Suprapubic skin (tissue), 4 donors: ENCODE results near the gene GRID1. TPM values are rescaled to one million over a fixed set of nuclear protein-coding genes. Genes with fewer than 3 reads are reported as not detected.

ENCODE experiments used
- DNase-seq, 2 donors: peaks; one replicate each; pipeline ENCODE4 v3.0.0-alpha.2; 2019; ENCODE audit warnings: low spot score in 2 of 2
- H3K27ac ChIP-seq: fragments of 200-600 bp; sonication (generic); one replicate; pipeline ENCODE4 v1.5.1; 2019
- H3K27me3 ChIP-seq: fragments of 200-600 bp; sonication (generic); one replicate; pipeline ENCODE4 v1.5.1; 2019
- H3K36me3 ChIP-seq: fragments of 200-600 bp; sonication (generic); one replicate; pipeline ENCODE4 v1.5.1; 2019
- H3K4me1 ChIP-seq: fragments of 200-600 bp; sonication (generic); one replicate; pipeline ENCODE4 v1.5.1; 2019
- H3K4me3 ChIP-seq: fragments of 200-600 bp; sonication (generic); one replicate; pipeline ENCODE4 v1.5.1; 2019; ENCODE audit warnings: mild to moderate bottlenecking
- H3K9me3 ChIP-seq: fragments of 200-600 bp; sonication (generic); one replicate; pipeline ENCODE4 v1.5.1; 2019
- CTCF ChIP-seq, 2 donors: fragments of 200-600 bp in 1 of 2; fragments of 450-650 bp in 1 of 2; sonication (generic) in 1 of 2; IDR thresholded peaks; one replicate each; pipeline ENCODE4 v1.5.1; 2016 to 2019; ENCODE audit warnings: antibody characterized with exemption in 2 of 2, mild to moderate bottlenecking in 1 of 2, moderate library complexity in 1 of 2
- EP300 ChIP-seq: sonication (generic); formaldehyde crosslinking; IDR thresholded peaks from one replicate; pipeline ENCODE4 v1.6.1; 2017; ENCODE audit warnings: antibody characterized with exemption
- POLR2A ChIP-seq, 2 donors: fragments of 450-650 bp; IDR thresholded peaks; one replicate each; pipeline ENCODE4 v1.6.1; 2017; ENCODE audit warnings: antibody characterized with exemption in 2 of 2, mild to moderate bottlenecking in 2 of 2, moderate library complexity in 2 of 2
- POLR2AphosphoS5 ChIP-seq, 3 donors: sonication (generic); formaldehyde crosslinking; IDR thresholded peaks; one replicate each; pipeline ENCODE4 v1.6.1; 2017; ENCODE audit warnings: antibody characterized with exemption in 3 of 3
- WGBS: methylation state at CpG from one replicate; pipeline ENCODE4 v1.1.5; 2018; 5-methylcytosine and 5-hydroxymethylcytosine counted together
- total RNA-seq, 4 donors: library from RNA; depleted of rRNA; stranded (reverse); fragments of >200 nt; gene quantifications; one replicate each; pipeline ENCODE4 v1.1.0, GENCODE V29; 2016

GRID1 gene
- total RNA-seq, 4 donors from 2014 or later: 1.8 to 3.1 (median 2.4) TPM

- no peak for DNase-seq
- TF ChIP-seq CTCF (IDR thresholded peaks at IDR 0.05): no peak
- no peak for TF ChIP-seq POLR2AphosphoS5 (IDR thresholded peaks at IDR 0.05)
- no peak for TF ChIP-seq POLR2A (IDR thresholded peaks at IDR 0.05)
- no peak for TF ChIP-seq EP300
- Histone ChIP-seq H3K4me1 (no peaks in the 10 kb centered on the region), H3K4me3 (no peak overlapping the region), H3K36me3 (no peaks in the 10 kb centered on the region), H3K9me3 (no peaks in the 10 kb centered on the region), H3K27me3 (no peaks in the 10 kb centered on the region), H3K27ac (no peak overlapping the region)
- WGBS: 86% methylated on average over 1 of the region's 1 CpG
Measured at GRCh38 chr10:85696893-85697292, 669.7 kb downstream of the GRID1 start.

DNA sequence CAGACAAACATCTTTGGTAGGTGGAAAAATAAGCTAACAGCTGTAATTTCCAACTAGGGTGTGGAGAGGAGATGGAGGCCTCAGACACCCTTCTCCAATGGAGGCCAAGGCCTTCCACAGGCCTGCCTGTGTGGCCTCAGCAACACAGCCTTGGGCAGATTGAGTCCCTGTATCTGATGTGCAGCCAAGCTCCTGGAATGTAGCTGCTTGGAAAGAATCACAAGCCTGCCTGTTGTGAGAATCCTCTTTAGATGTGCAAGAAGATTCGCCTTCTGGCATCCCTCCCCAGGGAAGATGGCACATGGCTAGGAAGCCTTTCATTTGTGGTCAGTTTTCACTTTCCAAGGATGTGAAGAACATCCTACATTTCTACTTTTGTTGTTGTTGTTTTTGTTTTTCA lies 684.0 kb downstream of the GRID1 start:
- TF ChIP-seq EP300: no peak
- TF ChIP-seq POLR2AphosphoS5 (IDR thresholded peaks at IDR 0.05): no peak
- no peak for TF ChIP-seq CTCF (IDR thresholded peaks at IDR 0.05)
- no peak for TF ChIP-seq POLR2A (IDR thresholded peaks at IDR 0.05)
- H3K9me3 ChIP-seq: no peaks in the 10 kb centered on the region
- WGBS: 70% methylated on average over 1 of the region's 1 CpG
- no peaks in the 10 kb centered on the region for H3K4me1 ChIP-seq
- DNase-seq: no peak
- H3K27me3 ChIP-seq: no peaks in the 10 kb centered on the region
- no peaks in the 10 kb centered on the region for H3K36me3 ChIP-seq
- H3K27ac ChIP-seq: no peak overlapping the region
- H3K4me3 ChIP-seq: no peak overlapping the region

DNA sequence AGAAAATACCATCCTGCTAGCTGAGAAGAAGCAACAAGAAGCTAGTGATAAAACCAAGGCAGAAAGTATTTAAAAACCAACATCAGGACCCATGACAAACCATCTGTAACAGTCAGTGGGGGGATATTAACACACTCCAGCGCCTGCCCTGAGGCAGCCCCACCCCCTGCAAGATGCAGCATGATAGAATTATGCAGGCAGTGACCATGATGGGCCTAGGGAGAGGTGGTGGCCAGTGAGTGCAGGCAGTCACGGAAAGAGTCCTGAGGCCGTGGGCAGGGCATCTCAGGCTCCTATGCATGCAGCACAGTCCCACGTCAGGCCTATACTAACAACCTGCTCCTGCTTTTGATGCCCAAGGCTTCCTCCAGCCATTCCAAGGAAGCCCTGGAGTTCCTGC lies 686.9 kb downstream of the GRID1 start:
- Histone ChIP-seq H3K27ac (no peak overlapping the region), H3K27me3 (no peaks in the 10 kb centered on the region), H3K36me3 (no peaks in the 10 kb centered on the region), H3K9me3 (no peaks in the 10 kb centered on the region), H3K4me1 (no peaks in the 10 kb centered on the region), H3K4me3 (no peak overlapping the region)
- 91% methylated on average over 4 of the region's 4 CpGs for WGBS
- TF ChIP-seq CTCF (IDR thresholded peaks at IDR 0.05) (no peak), POLR2AphosphoS5 (IDR thresholded peaks at IDR 0.05) (no peak), EP300 (no peak), POLR2A (IDR thresholded peaks at IDR 0.05) (no peak)
- no peak for DNase-seq

DNA sequence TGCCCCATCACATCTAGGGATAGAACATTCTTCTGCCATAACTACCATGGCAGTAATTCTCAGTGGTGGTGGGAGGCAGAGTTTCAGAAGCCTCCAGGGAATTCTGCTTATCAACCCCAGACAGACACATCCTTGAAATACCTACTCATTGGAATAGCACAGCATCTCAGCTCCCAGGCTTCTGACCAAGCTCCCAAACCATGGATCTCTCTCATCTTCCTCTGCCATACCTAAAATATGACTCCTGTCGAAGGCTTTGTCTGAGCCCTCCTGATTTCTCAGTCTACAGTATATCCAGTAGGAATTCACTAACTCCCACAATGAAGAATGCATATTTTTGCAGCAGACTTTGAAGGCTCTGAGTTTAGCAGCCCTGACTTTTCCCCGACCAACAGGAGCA lies 687.5 kb downstream of the GRID1 start:
- Histone ChIP-seq H3K9me3 (no peaks in the 10 kb centered on the region), H3K4me1 (no peaks in the 10 kb centered on the region), H3K4me3 (no peak overlapping the region), H3K36me3 (no peaks in the 10 kb centered on the region), H3K27ac (no peak overlapping the region), H3K27me3 (no peaks in the 10 kb centered on the region)
- 94% methylated on average over 2 of the region's 2 CpGs for WGBS
- no peak for DNase-seq
- no peak for TF ChIP-seq CTCF (IDR thresholded peaks at IDR 0.05)
- TF ChIP-seq EP300: no peak
- TF ChIP-seq POLR2AphosphoS5 (IDR thresholded peaks at IDR 0.05): no peak
- no peak for TF ChIP-seq POLR2A (IDR thresholded peaks at IDR 0.05)

DNA sequence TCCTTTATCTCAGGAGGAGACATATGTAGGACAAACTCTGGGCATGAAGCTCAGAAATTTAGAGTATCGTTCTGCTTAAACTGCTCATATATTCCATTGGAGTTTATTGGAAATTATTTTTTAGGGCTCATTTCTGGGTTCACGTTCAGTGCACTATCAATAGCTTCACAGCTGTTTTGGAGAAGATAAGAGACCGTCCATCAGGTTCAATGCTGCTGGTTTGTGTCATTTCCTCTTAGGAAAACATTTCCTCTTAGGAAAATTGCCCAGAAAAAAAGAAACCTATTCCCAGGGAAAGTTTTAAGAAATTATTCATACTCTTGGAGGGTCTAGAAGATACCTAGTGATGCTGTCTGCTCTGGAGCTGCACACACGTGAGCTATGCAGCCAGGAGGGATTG lies 691.7 kb downstream of the GRID1 start:
- TF ChIP-seq EP300: no peak
- TF ChIP-seq POLR2A (IDR thresholded peaks at IDR 0.05): no peak
- no peak for TF ChIP-seq CTCF (IDR thresholded peaks at IDR 0.05)
- TF ChIP-seq POLR2AphosphoS5 (IDR thresholded peaks at IDR 0.05): no peak

More for the DNA sequence above, 691.7 kb downstream of the GRID1 start:
- H3K27ac ChIP-seq: no peak overlapping the region
- H3K4me3 ChIP-seq: no peak overlapping the region
- H3K27me3 ChIP-seq: no peaks in the 10 kb centered on the region
- WGBS: 70% methylated on average over 4 of the region's 4 CpGs
- no peaks in the 10 kb centered on the region for H3K9me3 ChIP-seq
- no peak for DNase-seq
- H3K4me1 ChIP-seq: no peaks in the 10 kb centered on the region
- H3K36me3 ChIP-seq: no peaks in the 10 kb centered on the region
